Bone marrow (tissue), 2 donors: ENCODE results near the gene RNF141.

ENCODE experiments used
- DNase-seq, 2 donors: peaks; one replicate each; lab custom pipeline; 2025; lab: John Stamatoyannopoulos, UW

The RNF141 gene

GRCh38 chr11:10481560-10482349 lies 59.2 kb downstream of the RNF141 start:
- no peak for DNase-seq

GRCh38 chr11:10480760-10481159 lies 60.2 kb downstream of the RNF141 start:
- no peak for DNase-seq

- DNase-seq: no peak
These were observed 61.0 kb downstream of the RNF141 start for GRCh38 chr11:10480026-10480425.

- no peak for DNase-seq
These were observed 62.1 kb downstream of the RNF141 start for GRCh38 chr11:10478574-10479550.

- DNase-seq: no peak
These were observed 62.9 kb downstream of the RNF141 start for GRCh38 chr11:10478066-10478465.

GRCh38 chr11:10477690-10478046 lies 63.3 kb downstream of the RNF141 start:
- no peak for DNase-seq

- DNase-seq: no peak
These were observed 63.9 kb downstream of the RNF141 start for GRCh38 chr11:10476927-10477689.

- no peak for DNase-seq
These were observed 64.6 kb downstream of the RNF141 start for GRCh38 chr11:10476342-10476741.

- DNase-seq: no peak
These were observed 66.4 kb downstream of the RNF141 start for GRCh38 chr11:10474551-10474950.

- DNase-seq: no peak
These were observed 67.6 kb downstream of the RNF141 start for GRCh38 chr11:10473371-10473770.

GRCh38 chr11:10462746-10463300 lies 78.2 kb downstream of the RNF141 start:
- DNase-seq: no peak
